GM18909 (cell line): ENCODE data around the gene CD4.
A peak's percentile ranks its signal among the peaks of the same experiment; 100 is the strongest.

ENCODE experiments used
- ATAC-seq: cut with Tn5 transposase; IDR thresholded peaks from one replicate; pipeline ENCODE4 v1.9.1; 2021; ENCODE audit warnings: mild to moderate bottlenecking; ENCODE audit not compliant: unreplicated experiment, poor library complexity

Gene CD4

DNA sequence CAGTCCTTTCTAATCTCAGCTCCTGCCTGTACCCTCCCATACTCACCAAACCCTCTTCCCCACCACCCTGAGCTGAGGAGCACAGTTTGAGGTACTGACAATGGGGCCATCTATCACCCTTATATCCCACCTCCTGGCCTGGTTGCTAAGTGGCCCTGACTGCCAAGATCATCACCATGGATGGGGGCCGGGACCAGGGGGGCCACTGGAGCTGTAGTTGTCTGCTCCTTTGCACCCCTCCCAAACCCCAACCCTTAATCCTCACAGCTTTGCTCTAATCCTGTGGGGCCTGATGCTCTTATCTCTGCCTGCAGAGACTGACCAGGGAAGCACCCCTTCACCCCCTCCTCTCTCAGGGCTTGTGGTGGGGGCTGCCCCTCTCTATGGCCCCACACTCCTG, 51.0 kb downstream of the CD4 start:
- ATAC-seq, result no peak

DNA sequence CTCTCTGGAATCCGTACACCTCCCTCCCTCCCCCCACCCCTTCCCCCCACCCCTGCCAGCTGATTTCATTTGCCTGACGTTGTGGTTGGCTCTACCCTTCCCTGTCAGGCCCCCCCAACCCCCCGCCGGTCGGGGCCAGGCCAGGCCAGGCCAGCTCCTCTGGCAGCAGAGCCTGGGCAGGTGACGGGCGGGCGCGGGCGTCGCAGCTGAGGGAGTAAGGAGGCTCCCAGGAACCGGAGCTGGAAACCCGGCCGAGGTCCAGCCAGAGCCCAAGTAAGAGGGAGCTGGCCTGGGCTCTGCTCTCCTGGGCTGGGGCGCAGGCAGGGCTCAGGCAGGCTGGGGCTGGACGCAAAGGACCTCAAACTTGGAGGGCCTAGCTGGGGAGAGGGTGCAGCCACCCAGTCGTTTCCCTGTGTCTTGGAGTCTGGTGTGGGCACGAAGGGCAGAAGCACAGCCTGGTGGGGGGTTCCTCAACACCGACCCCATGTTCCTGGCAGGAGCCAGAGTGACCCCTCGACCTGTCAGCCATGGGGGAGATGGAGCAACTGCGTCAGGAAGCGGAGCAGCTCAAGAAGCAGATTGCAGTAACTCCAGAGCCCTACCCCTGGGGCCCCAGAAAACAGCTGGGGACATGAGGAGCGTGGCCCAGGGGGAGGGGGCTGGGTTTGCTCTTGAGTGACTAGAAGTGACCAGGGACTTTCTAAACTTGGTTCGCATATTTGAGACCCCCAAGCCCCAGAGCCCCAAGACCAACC, 51.6 kb downstream of the CD4 start, which contains the start of gene GNB3:
TSS of gene GNB3 (plus strand) at position 165 of the 755 bp plus-strand sequence. CDS start at position 528, 363 bp downstream.
- no peak for ATAC-seq

DNA sequence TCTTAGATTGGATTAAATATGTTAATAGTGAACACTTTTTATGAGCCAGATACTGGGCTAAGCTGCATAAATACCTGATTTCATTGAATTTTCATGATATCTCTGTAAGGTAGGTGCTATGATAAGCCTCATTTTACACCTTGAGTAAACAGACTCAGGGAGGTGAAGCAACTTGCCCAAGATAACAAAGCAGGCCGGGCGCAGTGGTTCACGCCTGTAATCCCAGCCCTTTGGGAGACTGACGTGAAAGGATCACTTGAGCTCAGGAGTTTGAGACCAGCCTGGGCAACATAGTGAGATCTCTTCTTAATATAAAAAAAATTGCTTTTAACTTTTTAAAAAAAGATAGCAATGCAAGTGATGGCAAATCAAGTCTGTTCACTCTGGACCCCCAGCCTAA, 52.7 kb downstream of the CD4 start:
- ATAC-seq, result no peak

DNA sequence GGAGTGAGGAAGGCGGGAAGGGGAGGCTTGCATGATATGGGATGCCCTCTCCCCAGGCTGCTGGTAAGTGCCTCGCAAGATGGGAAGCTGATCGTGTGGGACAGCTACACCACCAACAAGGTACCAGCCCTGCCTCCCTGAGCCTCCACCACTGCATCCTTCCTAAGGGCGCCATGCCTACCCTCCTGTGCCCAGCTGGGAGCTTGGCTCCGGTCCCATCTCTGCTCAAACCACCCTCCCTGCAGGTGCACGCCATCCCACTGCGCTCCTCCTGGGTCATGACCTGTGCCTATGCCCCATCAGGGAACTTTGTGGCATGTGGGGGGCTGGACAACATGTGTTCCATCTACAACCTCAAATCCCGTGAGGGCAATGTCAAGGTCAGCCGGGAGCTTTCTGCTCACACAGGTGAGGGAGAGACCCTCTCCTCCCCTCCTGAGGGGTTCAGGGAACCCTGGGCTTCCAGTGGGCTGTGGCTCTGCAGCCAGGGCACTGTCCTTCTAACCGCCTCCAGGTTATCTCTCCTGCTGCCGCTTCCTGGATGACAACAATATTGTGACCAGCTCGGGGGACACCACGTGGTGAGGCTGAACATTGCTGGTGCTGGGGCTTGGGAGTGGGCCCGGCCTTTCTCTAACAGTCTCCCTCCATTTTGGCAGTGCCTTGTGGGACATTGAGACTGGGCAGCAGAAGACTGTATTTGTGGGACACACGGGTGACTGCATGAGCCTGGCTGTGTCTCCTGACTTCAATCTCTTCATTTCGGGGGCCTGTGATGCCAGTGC, 54.0 kb downstream of the CD4 start:
- no peak for ATAC-seq

DNA sequence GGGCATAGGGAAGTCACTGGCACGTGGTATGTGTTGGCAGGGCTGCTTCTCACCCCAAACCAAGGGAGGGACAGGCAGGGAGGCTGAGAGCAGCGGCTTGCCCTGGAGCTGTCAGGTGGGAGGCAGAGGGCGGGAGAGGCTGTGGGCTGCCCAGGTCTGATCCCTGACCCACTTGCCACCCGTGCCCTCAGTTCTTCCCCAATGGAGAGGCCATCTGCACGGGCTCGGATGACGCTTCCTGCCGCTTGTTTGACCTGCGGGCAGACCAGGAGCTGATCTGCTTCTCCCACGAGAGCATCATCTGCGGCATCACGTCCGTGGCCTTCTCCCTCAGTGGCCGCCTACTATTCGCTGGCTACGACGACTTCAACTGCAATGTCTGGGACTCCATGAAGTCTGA, 56.1 kb downstream of the CD4 start:
- no peak for ATAC-seq

DNA sequence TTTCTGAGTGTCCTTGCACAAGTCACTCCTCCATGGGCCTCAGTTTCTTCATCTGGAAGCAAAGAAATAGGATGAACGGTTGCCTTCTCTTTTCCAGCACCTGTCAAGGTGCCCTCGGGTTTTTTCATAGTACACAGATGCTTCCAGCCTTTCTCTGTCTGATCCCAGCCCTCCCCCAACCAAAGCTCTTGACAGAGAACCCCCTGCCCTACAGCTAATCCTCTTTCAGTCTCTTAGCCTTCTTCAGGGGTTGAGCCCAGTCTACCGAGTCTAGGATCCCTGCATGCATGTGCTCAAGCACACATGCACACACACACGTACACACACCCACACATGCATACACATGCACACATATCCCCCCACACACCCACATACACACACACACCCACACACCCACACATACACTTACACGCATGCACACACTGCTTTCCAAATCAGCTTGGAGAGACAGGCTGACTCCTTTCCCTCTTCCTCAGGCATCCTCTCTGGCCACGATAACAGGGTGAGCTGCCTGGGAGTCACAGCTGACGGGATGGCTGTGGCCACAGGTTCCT, 57.1 kb downstream of the CD4 start:
- no peak for ATAC-seq

DNA sequence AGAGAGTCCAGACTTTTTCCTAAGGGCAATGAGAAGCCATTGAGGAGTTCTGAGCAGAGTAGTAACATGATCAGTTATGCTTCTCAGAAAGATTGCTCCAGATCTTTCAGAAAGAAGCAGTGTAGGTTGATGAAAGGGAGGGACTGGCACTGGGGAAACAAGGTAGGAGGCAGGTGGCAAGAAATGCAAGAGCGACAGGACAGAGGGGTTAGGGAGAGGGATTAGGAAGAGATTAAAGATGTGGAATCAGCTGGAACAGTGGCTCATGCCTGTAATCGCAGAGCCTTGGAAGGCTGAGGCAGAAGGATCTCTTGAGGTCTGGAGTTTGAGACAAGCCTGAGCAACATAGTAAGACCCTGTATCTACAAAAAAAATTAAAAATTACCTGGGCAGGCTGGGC, 58.3 kb downstream of the CD4 start:
- ATAC-seq, result no peak

DNA sequence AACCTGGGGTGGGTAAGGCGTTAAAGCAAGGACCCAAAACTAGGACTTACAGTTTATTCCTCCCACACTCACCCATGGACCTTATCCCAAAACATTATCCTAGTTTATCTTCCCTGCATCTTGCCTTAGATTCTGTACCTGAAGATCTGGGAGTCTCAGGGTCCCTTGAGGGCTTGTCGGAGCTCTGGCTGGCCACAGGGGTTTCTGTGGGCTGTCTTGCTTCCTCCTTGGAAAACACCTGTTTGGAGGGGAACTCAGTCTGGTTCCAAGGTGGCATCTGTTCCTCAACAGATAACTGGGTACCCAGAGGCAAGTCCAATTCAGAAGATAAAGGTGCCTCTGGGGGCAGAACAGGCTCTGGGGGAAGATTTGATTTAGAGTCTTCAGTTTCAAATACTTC, 60.1 kb downstream of the CD4 start:
- ATAC-seq, result no peak

DNA sequence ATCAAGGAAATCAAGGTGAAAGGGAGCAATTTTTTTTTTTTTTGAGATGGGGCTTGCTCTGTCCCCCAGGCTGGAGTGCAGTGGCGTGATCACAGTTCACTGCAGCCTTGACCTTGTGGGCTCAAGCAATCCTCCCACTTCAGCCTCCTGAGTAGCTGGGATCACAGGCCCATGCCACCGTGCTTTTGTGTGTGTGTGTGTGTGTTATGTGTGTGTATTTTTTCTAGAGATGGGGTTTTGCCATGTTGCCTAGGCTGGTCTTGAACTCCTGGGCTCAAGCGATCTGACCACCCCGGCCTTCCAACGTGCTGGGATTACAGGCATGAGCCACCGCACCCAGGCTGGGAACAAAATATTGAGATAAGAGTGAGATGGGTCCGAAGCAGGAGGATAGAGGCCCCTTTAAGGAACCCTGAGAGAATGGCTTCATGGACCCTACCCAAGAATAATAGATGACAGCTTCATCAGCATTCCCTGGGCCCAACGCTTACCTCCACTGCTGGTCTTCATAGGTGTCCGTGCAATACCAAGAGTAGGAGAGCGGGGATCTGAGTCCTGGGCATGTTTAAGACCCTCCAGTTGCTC, 60.7 kb downstream of the CD4 start:
- ATAC-seq, result no peak

DNA sequence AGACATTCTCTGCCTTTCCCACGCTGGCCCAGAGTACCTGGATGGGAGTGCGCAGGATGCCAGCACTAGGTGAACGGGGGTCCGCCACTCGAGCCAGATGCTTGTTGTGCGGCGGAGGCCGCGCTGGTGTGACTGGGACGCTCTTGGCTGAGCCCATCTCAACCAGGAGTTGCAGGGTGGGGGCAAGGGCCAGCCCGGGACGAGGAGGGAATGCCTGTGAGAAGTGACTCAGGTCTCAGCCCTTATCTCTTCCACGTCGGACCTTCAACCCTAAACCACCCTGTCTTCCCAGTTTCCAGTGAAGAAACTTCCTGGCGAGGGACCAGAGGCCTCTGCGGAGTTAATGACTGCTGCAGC, 61.4 kb downstream of the CD4 start:
- ATAC-seq, result no peak

DNA sequence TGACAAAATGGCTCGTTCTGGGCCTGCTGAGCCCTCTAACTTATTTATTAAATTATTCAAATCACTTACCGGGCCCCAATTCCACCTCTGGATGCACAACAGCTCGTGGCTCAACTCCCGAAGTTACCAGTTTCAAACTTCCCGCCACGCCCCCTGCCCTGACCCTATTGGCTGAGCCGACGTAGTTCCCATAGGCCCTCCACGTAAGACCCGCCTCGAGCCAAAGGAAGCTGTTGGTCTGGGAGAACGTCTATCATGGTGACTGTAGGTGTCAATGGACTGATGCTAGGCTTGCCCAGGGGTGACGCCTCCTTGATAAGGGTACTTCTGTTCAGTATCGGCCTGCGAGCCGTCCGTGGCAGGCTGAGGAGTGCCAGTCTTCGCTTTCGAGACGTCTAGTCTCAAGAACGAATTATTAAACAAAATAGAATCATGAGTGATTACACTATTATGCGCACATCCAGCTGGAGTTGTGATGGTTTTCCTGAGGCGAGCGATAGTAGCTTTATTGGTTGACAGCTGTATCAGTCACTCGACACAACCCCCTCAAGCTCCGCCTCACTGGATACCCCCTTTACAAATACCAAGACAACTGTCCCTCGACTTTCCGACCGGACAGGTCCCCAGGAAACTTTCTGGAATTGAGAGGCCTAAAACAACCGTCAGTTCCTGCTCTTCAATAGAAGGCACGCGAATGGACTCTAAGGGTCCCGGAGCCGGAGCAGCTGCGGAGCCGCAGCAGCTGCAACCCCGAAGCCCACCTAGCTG, 62.0 kb downstream of the CD4 start, which contains the start of gene CDCA3:
TSS of gene CDCA3 (minus strand) at position 134 of the 768 bp plus-strand sequence. CDS start 334 bp downstream, outside the sequence.
- peak; percentile 55 for ATAC-seq

DNA sequence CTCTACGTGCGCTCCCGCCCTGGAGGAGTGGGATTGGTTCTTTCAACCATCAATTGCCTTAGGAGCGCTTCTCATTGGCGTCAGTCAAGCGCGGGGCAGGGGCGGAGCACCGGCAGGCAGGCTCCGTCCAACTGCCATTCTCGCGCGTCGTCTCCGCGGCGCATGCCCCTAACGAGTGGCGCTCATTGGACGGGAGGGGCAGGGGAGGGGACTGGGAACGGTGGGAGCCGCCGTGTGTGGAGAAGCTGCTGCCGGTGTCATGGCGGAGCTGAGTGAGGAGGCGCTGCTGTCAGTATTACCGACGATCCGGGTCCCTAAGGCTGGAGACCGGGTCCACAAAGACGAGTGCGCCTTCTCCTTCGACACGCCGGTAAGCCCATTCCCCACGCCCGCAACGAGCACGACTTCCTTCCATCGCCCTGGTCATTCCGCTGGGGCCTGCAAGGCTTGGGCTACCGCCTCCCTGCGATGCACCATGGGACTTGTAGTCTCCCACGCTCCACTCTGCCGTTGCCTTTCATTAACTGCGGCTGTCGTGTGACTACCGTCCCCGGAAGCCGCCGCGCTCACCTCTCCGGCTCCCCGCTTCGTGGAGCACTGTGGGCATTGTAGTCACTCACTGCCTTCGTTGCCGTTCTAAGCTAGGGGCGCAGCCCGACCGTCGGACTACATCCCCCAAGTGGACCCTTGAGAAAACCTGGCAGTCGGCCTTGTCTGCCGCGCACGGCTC, 62.8 kb downstream of the CD4 start, which contains the start of gene USP5:
TSS of gene USP5 (plus strand) at position 230 of the 730 bp plus-strand sequence. CDS start at position 260, 30 bp downstream.
- ATAC-seq, result peak; percentile 79

DNA sequence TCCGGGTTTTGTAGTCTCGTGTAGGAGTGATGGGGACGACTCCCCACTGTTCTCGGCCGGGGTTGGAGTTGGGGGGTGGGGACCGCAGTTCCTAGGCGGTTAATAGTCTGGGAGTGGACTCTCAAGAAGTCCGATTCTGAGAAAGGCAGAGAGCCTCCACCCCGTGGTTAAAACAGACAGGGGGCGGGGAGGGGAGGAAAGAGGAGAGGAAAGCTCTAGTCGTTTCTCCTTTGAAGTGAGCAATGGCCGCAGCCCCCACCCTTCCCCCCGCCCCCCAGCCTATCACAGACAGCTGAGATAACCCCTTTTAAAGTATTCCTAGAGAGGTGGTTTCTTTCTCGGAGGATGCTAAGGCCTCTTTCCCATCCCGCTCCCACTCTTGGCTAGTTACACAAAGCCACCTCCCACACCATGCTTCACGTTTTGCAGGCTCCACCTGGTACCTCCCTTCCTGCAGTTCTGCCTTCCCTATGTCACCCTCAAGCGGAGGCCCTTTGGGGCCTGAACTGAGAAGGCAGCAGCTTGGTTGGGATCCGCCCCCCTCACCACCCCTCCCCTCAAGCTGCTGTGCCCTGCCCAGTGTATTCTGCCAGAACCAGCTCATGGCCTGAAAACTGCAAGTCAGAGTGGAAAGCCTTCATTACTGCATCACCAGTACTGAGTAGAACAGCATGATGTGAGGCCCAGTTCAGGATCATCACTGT, 63.5 kb downstream of the CD4 start:
- no peak for ATAC-seq

DNA sequence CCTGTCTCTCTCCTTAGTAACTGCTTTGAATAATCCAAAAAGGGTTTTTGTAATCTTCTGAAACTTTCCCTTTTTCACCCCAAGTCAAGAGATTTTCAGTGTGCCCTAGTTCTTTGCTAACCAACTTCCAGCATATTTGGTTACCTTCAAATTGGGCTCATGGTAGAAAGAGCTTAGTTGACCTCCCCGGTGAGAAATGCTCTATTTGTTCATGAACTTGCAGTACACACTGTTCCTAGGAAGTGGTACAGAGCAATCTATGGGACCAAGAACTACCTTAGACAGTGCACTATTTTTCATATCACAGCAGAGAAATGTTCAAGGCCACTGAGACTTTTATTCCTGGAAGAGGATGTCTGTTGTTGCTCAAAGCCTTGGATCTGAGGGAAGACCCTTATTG, 64.3 kb downstream of the CD4 start:
- ATAC-seq, result no peak

DNA sequence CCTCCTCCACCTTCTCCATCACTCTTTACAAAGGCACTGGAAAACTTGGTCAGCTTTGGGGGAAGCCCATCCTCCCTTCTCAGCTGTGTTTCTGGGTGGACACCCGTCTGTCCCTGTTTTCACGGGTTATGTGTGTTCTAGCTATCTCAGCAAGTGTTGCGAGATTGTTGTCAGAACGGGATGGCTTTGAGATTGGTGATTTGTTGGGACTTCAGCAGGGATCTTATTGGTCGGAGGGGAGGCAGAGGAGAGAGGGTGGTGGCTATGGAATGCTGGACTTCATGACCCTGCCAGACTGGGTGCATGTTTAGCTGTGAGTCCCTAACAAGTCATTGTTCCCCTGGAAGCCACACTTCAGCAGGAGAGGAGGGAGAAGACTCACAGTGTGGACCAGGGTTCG, 64.7 kb downstream of the CD4 start:
- no peak for ATAC-seq

DNA sequence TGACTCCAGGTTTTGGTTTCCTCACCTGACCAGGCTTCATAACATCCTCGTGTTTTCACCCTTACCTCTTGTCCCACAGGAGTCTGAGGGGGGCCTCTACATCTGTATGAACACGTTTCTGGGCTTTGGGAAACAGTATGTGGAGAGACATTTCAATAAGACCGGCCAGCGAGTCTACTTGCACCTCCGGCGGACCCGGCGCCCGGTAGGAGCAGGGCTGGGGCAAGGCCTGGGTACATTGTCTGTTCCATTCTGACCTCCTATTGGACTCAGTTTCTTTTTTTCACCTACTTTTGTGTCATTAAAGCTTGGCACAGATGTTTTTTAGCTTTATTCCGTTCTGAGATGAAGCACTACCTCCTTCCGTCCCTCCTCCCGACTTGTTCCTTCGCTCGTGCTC, 66.0 kb downstream of the CD4 start:
- no peak for ATAC-seq

DNA sequence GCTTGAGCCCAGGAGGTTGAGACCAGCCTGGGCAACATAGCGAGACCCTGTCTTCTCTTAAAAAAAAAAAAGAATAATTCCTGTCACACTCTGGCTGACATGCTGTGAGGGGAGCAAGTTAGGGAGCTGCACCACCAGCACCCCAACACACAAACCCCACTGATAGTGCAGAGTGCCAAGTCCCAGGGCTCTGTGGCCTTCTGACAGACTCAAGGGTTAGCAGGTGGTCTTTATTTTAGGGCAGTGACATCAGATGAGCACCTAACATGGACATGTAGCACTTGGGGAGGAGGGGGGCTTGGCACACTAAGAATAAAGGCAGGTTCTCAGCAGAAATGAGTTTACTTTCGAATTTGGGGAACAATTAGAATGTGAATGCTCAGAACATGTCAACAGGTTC, 69.5 kb downstream of the CD4 start:
- no peak for ATAC-seq

DNA sequence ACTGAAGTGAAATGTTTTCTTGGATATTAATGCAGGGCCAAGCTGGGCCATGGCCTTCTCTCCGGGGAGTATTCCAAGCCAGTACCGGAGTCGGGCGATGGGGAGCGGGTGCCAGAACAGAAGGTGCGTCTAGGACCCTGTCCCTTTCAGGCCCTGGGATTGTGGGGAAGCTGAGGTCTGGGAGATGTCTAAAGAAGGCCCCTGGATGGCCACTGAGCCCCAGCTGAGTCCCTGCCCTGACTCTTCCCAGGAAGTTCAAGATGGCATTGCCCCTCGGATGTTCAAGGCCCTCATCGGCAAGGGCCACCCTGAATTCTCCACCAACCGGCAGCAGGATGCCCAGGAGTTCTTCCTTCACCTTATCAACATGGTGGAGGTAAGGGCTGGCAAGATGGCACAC, 70.8 kb downstream of the CD4 start:
- no peak for ATAC-seq

DNA sequence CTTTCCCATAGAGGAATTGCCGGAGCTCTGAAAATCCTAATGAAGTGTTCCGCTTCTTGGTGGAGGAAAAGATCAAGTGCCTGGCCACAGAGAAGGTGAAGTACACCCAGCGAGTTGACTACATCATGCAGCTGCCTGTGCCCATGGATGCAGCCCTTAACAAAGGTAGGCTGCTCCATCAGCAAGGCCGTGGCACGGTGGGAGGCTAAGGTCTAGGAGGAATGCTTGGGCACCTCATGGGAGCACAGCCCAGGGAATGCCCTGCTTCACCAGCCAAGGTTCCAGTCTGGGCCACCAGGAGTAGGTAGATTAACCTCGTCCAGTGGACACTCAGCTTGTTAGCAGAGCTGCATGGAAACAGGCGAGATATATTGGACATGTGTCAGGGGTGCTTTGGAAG, 71.6 kb downstream of the CD4 start:
- ATAC-seq, result no peak
